Right ventricle myocardium superior (tissue), 1 donor: ENCODE data around the gene PRDX5. TPM values are rescaled to one million over a fixed set of nuclear protein-coding genes. Genes with fewer than 3 reads are reported as not detected.
"Not testable (repeated sequence)": the region's sequence is repeated elsewhere in the genome, so short reads cannot be mapped to it uniquely, and the experiment has no call there.

ENCODE experiments used
- ATAC-seq: fragments of 200-7000 bp; cut with Tn5 transposase; one replicate; pipeline ENCODE4 v1.9.1; 2020; ENCODE audit warnings: mild to moderate bottlenecking; ENCODE audit not compliant: poor library complexity
- DNase-seq: peaks from one replicate; pipeline ENCODE4 v3.0.0-alpha.2; 2020
- intact Hi-C: fragments of 100-400 bp; cut with DNase I; formaldehyde crosslinking; loops from one replicate; pipeline ENCODE4 v1.11.2; 2022
- total RNA-seq: library from RNA; stranded (reverse); fragmentation: NEBNext Ultra II Directional; extraction: Animal tissue kit (Norgen Biotek cat#: 25700); gene quantifications from one replicate; pipeline ENCODE4 v1.2.1, GENCODE V29; 2021
- donor health status: DM: no; HTN: yes; CAD: no; lungs with severe emphysema.

PRDX5 gene
- total RNA-seq, 1 donor from 2014 or later, result 417 TPM

- intact Hi-C loops, result loop anchor here (5.0 kb wide), 1 partner anchor 40 kb away; the partner anchor contains the start of gene RPS6KA4
- peak; percentile 96 for DNase-seq
- peak; percentile 85 for ATAC-seq
Measured at GRCh38 chr11:64317325-64317960, 478 bp upstream of the PRDX5 start, which contains the start of gene TRMT112. Gene TRMT112 (minus strand): TSS chr11:64317559. CDS start chr11:64317526, 33 bp downstream.

- ATAC-seq, result no peak
- no peak for DNase-seq
Measured at GRCh38 chr11:64318766-64319761, 1.1 kb downstream of the PRDX5 start.

GRCh38 chr11:64320556-64320955 is 2.6 kb downstream of the PRDX5 start:
- intact Hi-C loops, result no loop called here
- no peak for ATAC-seq
- DNase-seq, result no peak

More at GRCh38 chr11:64318766-64319761, 1.1 kb downstream of the PRDX5 start:
- intact Hi-C loops, result loop anchor here (5.0 kb wide), 1 partner anchor 38 kb away; the partner anchor contains the start of gene RPS6KA4

- intact Hi-C loops, result no loop called here
- no peak for DNase-seq
Measured at GRCh38 chr11:64321026-64321425, 3.1 kb downstream of the PRDX5 start.

GRCh38 chr11:64321533-64321932 is 3.6 kb downstream of the PRDX5 start:
- intact Hi-C loops, result no loop called here
- no peak for ATAC-seq
- no peak for DNase-seq

More at GRCh38 chr11:64321026-64321425, 3.1 kb downstream of the PRDX5 start:
- ATAC-seq, result no peak

GRCh38 chr11:64322925-64323260 is 5.0 kb downstream of the PRDX5 start:
- DNase-seq (no peak), ATAC-seq (no peak)
- intact Hi-C loops, result no loop called here

GRCh38 chr11:64323373-64323772 is 5.5 kb downstream of the PRDX5 start:
- no peak for ATAC-seq
- no peak for DNase-seq
- intact Hi-C loops, result no loop called here

GRCh38 chr11:64323984-64324383 is 6.1 kb downstream of the PRDX5 start:
- intact Hi-C loops, DNase-seq, ATAC-seq: not testable (repeated sequence)

- intact Hi-C loops, result no loop called here
- ATAC-seq (no peak), DNase-seq (no peak)
Measured at GRCh38 chr11:64324692-64325469, 7.0 kb downstream of the PRDX5 start.

GRCh38 chr11:64327375-64327774 is 9.5 kb downstream of the PRDX5 start:
- intact Hi-C loops, result no loop called here
- no peak for ATAC-seq
- DNase-seq, result no peak

GRCh38 chr11:64327993-64328392 is 10.1 kb downstream of the PRDX5 start:
- intact Hi-C loops, result no loop called here
- ATAC-seq (no peak), DNase-seq (no peak)

GRCh38 chr11:64330888-64331287 is 13.0 kb downstream of the PRDX5 start:
- intact Hi-C loops, result no loop called here
- no peak for DNase-seq
- ATAC-seq, result no peak

GRCh38 chr11:64331569-64332371 is 13.8 kb downstream of the PRDX5 start:
- intact Hi-C loops, result no loop called here
- DNase-seq (peak; percentile 88), ATAC-seq (peak; percentile 71)

- DNase-seq (no peak), ATAC-seq (no peak)
- intact Hi-C loops, result no loop called here
Measured at GRCh38 chr11:64333556-64333955, 15.6 kb downstream of the PRDX5 start.

- intact Hi-C loops, result no loop called here
- DNase-seq (no peak), ATAC-seq (peak; percentile 60)
Measured at GRCh38 chr11:64334764-64335735, 17.1 kb downstream of the PRDX5 start.

- DNase-seq (no peak), ATAC-seq (no peak)
- intact Hi-C loops, result no loop called here
Measured at GRCh38 chr11:64337538-64338249, 19.8 kb downstream of the PRDX5 start.
